Stimulated activated CD4-positive, alpha-beta T cell treated with anti-CD3 and anti-CD28 coated beads, TNF-alpha, amount 100 ng/mL, for 4 hours (primary cell): ENCODE data around the gene PHF12.

Experiments used
- DNase-seq, 3 experiments: peaks; one replicate each; pipeline ENCODE4 v3.0.0-alpha.2; 2020; ENCODE audit warnings: low read depth in 3 of 3

Gene PHF12

GRCh38 chr17:28955408-28955807, 4.1 kb upstream of the PHF12 start:
- no peak for DNase-seq

GRCh38 chr17:28954886-28955285, 3.6 kb upstream of the PHF12 start:
- no peak for DNase-seq

GRCh38 chr17:28953444-28954118, 2.3 kb upstream of the PHF12 start:
- DNase-seq: peak in 2 of 3 experiments; percentile 17 to 20

- peak; percentile 74 to 91 (median 91) for DNase-seq
Measured at GRCh38 chr17:28951991-28952975, 965 bp upstream of the PHF12 start.

GRCh38 chr17:28950752-28951427, 428 bp downstream of the PHF12 start:
- DNase-seq: no peak

GRCh38 chr17:28950017-28950751, 1.1 kb downstream of the PHF12 start:
- DNase-seq: peak in 2 of 3 experiments; percentile 25 to 28

GRCh38 chr17:28949185-28950016, 1.9 kb downstream of the PHF12 start:
- DNase-seq: peak; percentile 13 to 48 (median 28)

GRCh38 chr17:28948873-28949184, 2.5 kb downstream of the PHF12 start:
- DNase-seq: no peak

GRCh38 chr17:28948342-28948741, 3.0 kb downstream of the PHF12 start:
- no peak for DNase-seq

GRCh38 chr17:28947639-28948038, 3.7 kb downstream of the PHF12 start:
- DNase-seq: no peak

GRCh38 chr17:28946239-28946638, 5.1 kb downstream of the PHF12 start:
- no peak for DNase-seq

- no peak for DNase-seq
Measured at GRCh38 chr17:28944862-28945741, 6.2 kb downstream of the PHF12 start.

GRCh38 chr17:28944343-28944742, 7.0 kb downstream of the PHF12 start:
- DNase-seq: no peak

- DNase-seq: no peak
Measured at GRCh38 chr17:28942925-28943324, 8.4 kb downstream of the PHF12 start.

- DNase-seq: no peak
Measured at GRCh38 chr17:28941251-28941650, 10.1 kb downstream of the PHF12 start.

GRCh38 chr17:28940675-28941074, 10.6 kb downstream of the PHF12 start:
- no peak for DNase-seq

GRCh38 chr17:28940142-28940541, 11.2 kb downstream of the PHF12 start:
- DNase-seq: no peak

- no peak for DNase-seq
Measured at GRCh38 chr17:28938552-28938951, 12.8 kb downstream of the PHF12 start.

GRCh38 chr17:28937044-28937729, 14.1 kb downstream of the PHF12 start:
- DNase-seq: no peak
